CD4-positive, alpha-beta T cell treated with Interleukin-17A for 4 hours (primary cell): ENCODE data around the gene SNX22.

ENCODE experiments used
- DNase-seq: peaks from one replicate; pipeline ENCODE4 v3.0.0-alpha.2; 2020; ENCODE audit warnings: mixed read lengths

SNX22 gene

DNA sequence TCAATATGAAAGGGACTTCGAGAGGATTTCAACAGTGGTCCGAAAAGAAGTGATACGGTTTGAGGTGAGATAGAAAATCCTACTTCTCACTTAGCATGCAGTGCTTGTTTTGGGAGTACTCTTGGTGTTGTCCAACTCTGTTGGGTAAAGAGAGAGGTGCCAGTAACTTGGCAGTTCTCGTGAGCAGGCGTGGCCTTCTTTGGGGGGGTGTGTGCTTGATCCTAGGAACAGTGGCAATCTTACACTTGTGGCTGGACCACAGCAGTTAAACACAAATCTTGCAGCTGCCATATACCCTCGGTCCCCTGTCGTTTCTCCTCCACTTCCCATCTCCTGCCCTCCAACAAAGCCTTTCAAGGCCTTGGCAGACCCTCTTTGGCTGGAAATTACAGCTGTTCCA is 15.2 kb upstream of the SNX22 start:
- no peak for DNase-seq

DNA sequence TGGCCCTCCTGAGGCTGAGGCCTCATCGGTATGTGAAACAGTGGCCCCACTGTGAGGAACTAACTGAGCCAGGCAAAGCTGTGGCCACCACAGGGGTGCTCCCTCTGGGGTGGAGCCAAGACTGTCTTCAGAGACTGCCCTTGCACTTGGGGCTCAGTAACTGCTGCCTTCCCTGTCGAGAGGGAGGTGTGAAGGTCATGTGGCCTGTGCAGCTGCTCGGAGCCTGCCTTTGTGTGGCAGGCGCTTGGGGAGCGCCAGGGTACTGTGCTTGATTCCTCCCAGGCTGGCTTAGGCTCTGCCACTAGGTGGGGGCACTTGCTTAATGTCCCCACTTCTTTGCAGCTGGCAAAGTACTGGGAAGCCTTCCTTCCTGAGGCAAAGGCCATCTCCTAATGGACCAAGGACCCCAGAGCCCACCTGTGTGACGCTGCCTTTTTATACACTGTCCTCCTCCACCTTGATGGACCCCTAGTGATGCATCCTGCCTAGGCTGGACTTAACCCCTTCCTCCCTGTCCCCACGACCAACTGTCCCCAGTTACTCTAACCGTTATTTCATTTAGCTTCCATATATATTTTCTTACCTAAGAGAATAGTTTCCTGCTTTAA is 14.2 kb upstream of the SNX22 start:
- no peak for DNase-seq

DNA sequence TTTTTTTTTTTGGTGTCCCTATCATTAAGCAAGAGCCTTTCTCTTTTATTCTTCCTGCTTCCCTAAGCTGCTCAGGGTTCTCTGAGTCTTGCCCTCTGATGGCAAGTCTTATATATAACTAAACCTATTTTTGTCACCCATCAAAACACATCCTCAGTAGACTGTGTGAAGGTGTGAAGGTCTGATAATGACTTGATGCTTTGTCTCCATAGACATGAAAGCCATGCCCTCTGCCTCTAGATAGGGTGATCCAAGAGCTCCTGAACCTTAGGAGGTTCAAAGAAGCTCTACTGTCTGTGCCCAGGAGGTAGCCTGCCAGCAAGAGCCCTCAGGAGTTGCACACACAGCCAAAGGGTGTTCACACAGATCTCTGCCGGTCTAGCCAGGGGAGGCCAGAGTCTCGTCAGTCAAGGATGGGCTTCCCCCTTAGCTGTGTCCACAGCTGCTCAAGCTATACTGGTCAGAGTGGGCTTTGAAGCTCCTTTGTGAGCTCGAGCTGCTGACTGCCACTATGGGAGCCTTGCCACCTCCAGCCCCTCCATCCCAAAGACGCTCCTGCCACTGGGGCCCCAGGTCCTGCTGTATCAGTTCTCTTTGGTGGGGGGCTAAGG is 13.1 kb upstream of the SNX22 start:
- no peak for DNase-seq

DNA sequence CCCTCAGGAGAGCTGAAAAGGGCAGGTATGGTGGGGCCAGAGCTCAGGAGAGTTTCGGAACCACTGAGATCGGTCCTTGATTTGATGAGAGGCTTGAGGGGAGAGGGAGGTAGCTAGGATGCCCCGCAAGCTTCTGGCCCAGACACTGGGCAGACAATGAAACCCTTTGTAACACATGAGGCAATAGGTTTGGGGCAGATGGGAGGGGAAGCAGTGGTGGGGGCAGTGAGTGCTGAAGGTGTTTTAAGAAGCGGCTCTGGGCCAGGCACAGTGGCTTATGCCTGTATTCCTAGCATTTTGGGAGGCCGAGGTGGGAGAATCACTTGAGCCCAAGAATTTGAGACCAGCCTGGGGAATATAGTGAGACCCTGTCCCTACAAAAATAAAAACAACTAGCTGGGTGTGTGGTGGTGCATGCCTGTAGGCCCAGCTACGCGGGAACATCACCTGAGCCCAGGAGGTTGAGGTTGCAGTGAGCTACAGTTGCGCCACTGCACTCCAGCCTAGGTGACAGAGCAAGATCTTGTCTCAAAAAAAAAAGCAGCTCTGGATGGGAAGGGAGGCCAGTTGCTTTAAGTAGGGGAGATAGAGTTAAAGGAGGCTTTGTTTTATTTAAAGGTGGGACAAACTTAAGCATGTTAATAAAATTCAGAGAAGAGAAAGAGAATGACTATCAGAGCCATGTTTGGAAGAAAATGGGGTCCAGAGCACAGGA is 9.6 kb upstream of the SNX22 start:
- DNase-seq = no peak

DNA sequence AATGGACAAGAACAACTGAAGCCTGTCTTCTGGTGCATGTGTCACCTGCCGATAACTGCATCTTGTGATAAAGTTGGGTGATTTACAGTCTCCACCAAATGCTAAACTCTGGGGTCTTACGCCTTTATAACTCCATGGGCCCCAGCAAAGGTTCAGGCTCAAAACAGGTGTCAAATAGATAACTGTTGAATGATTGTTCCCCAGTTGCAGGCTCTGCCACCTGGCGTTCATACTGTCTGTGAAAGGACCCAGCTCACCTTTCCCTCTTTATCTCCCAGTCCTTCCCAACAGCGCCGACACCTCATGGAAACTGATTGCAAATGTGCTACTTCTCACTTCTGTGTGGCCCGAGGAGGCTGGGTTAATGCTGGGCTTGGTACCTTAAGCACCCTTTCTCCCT is 8.3 kb upstream of the SNX22 start:
- no peak for DNase-seq

DNA sequence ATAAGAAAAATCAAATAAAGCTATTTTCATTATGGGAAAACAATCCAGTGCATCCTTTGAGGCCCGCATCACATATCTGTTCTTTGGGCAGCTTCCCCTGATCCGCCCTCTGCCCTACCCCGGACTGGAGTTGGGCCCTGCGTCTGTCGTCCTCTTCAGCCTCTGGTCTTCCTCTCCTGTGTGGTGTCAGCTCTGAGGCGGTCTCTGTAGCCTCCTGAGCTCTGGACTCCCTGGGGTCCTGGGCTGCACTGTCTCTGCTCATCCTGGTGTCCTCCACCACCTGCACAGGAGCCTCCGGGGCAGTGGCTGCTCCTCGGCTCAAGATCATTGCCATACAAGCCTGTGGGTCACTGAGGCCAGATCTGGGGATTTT is 7.4 kb upstream of the SNX22 start:
- DNase-seq = no peak

DNA sequence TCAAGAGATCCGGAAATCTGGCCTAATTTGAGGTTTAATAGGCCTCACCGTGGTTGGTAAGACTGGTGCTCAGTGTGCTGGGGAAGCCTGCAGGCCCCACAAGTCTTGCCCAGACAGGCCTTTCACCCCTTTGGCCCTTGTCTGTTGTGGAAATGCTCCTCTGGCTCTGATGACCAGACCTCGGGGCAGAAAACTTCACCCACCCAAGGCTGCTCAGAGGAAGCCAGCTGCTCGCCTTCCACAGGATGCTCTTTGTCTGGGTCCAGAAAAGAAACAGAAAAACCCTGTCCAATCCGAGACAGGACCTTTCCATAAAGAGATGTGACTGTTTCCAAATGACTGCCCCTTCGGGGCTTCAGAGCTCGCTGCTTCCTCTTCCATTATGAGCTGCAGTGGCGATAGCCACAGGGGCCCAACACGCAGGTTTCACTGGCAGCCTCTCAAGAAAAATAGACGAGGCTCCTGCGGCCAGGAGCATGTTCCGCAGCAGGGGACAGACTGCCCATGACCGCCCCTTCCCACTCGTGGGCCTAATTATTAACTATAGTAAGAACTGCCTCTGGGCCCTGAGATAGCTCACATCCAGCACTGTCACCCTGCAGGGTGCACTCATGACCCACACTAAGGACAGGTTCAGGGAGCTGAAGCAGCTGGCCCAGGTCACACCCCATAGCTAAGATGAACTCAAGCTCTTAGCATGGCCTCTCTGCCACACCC is 6.8 kb upstream of the SNX22 start:
- no peak for DNase-seq

DNA sequence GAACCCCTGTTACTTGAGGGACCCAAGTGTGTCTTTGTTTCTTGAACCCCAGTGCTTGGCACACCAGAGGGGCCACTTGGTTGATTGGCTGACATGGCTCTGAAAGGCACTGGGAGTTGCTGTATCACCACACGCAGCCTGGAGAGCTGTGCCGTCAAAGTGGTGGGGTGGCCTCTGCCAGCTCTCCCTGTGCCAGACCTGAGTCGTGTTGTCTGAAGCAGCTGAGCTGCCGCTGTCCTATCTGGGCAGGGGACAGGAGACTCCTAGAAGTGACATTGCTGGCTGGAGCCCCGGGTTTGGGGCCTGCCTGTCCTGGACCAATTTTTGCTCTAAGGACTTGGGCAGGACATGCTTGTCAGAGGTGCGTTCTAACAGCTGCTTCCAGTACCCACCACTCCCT is 5.5 kb upstream of the SNX22 start:
- DNase-seq = no peak

DNA sequence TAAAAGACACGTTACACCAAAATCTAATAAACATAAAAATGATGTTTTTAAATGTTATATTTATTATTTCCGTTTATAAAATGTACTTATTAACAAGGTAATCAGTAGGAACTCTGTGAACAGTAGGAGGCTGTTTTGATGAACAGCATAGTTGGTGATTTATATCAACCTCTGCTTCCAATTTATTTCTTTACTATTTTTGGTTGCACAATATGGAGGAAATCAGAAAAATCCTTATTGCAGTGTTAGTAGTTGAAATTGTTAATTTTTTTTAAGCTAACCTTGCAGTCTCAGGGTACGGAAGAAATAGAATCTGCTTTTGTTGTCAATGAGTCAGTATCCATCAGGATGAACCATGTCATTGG is 5.0 kb upstream of the SNX22 start:
- DNase-seq = no peak

DNA sequence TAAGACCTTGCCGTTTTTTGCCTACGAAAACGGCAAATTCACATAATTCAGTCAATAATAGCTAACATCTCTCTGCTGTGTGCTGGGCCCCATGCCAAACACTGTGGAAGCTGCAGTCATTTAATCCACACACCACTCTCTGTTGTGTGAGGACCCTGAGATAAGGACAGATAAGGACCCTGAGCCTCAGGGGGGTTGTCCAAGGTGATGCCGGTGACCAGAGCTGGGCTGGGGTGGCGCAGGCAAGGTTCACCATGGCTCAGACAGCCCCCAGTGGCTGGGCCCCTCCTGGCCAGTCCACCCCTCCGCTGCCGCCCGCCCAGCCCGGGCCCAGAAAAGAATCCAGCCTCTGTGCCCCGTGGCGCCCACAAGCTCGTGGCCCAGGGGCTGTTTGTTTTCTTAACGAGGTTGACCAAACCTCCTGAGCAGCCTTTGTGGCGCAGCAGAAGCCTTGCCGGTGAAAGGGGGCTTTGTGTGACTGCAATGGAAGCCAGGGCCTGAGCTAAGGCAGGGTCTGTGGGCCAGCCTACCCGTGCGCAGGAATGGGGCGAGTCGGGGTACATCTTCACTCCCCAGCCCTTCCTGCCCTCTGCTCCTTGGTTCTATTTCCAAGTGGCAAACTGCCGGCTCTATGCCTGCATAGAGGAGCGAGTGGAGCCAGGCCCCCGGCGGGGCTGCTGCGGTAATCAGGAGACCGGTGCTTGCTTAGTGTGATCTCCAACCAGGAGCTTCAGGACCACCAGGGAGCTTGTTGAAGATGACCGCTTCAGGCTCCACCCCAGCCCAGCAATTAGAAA is 4.4 kb upstream of the SNX22 start:
- DNase-seq = no peak

DNA sequence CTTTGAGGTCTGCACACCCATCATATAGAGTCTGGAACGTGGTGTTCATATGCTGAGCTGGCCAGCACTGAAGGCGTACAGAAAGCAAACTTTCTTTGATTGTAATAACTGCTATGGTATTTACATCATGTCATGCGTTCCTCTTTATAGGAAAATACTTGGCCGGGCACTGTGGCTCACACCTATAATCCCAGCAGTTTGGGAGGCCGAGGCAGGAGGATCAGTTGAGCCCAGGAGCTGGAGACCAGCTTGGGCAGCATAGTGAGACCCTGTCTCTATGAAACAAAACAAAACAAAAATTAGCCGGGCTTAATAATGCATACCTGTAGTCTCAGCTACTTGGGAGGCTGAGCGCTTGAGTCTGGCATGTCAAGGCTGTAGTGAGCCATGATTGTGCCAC is 3.4 kb upstream of the SNX22 start:
- DNase-seq = no peak

DNA sequence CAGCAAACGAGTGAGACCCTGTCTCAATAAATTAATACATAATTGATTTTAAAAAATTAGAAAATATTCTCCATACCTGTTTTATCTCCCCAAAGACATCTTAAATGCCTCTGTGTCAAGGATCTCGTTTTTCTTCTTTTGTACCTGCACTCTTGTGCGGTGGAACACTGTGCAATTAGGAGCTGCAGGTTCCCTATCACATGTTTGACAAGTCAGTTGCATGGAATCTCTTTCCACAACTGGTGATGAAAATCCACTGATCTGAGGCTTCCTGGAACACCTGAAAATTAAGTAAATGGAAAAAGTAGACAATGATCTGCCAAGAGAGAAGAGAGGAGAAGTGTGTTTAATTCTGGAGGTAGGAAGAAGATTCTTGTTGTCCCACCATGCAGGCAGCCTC is 3.0 kb upstream of the SNX22 start:
- DNase-seq = no peak

DNA sequence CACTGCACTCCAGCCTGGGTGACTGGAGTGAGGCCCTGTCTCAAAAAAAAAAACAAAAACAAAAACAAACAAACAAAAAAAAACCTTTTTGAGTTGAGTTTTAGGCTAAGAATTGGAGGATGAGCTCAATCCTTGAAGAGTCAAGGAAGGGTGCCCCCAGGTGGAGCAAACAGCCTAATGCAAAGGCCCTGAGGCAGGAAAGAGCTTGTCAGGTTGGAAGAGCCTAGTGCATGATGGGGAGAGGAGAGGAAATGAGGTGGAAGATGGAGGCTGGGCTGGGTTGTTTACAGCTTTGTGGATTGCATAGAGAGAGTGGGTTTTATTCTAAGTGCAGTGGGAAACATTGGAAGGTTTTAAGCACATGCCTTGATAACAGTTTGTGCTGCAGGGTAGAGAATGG is 2.1 kb upstream of the SNX22 start:
- DNase-seq = peak; percentile 20

DNA sequence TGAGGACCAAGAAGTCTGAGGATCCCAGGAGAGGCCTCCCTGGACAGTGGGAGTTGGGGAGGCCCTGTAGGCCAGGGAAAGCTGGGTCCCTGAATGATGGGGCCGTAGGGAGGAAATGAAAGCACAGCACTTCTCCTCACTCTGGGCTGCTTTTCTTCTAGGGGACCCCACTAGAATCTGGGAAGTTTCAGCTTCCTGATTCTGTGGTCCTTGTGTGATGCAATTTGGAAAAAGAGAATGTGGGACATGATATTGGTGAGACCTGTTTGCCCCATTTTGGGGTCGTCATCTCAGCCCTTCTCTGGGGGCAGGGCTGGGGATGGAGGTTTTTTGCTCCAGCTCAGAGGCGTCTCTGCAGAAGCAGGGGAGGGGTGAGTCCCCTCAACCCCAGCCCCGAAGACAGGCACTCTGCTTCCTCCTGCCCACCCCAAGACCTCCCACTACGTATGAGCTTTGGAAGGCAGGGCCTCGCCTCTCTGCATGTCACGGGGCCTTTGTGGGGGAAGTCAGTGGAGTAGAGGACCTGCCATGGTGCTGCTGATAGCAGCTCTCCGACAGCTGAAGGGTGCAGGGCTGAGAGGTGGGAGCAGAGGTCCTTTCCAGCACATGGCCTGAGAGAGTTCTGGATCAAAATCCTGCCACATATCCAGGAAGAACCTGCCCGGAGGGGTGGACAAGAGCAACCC is 1.5 kb upstream of the SNX22 start:
- no peak for DNase-seq

DNA sequence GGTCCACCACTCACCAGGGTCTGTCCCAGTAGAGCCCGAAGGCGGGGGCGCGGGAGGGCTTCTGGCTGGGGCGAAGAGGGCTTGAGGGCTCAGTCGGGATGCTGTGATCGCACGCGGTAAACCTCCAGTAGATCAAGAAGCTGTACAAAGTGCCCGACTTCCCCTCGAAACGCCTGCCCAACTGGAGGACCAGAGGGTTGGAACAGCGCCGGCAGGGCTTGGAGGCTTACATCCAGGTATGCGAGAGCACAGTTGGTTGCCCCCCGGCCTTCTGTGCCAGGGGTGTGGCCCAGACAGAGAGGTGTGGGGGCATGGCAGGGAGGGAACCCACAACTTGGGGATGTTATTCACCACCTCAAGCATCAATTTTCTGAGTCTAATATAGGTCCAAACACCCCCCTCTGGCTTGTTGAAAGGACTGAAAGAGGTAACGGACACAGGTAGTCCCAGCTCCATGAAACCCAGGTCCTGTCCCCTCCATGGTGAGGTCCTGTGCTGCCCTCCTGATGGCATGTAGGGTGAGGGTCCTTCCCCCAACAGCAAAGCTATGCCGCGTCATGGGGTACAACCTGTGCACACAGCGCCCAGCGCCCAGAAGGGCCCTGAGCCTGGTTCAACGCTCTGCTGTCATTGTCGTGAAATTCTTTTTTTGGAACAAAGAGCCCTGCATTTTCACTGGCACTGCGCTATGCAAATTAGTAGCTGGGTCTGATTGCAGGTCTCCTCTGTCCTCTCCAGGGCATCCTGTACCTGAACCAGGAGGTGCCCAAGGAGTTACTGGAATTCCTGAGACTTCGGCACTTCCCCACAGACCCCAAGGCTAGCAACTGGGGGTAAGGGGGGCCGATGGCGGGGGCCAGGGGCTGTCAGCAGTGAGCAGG is 1.2 kb downstream of the SNX22 start:
- DNase-seq = peak; percentile 18

DNA sequence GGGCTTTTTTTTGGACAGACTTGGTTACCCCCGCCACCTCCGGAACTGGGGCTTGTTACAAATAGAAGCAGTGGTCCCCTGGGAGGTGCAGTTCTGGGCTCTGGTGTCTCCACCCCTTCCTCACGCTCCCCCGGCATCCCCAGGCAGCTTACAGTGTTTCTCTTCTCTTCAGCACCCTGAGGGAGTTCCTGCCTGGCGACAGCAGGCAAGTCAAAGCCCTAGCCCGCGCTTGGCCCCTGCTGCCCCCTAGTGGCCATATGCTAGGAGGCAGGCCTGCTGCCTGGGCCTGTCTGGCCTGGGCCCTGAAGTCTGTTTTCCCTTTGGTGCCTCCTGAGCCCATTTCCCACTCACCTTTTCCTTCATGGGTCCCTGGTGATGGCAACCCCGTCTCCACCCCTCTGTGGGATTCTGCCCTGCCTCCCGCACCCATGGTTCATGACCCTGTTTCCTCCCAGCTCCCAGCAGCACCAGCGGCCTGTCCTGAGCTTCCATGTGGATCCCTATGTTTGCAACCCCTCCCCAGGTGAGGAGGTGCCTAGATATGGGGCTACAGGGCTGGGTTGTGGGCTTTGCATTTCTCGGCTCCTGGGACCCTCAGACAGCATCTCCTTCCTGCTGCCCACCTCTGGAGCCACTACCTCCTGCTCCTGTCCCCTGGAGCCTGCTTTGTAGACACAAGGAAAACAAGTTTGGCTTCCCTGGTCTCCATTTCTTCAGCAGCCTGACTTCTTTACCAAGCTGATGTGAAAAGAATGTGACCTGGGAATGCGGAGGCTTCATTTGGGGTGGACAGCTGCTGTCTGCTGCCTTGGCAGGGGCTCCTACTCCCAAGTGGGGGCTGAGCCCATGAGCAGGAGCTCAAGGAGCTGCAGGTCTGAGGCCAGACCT is 2.2 kb downstream of the SNX22 start:
- peak; percentile 93 for DNase-seq

DNA sequence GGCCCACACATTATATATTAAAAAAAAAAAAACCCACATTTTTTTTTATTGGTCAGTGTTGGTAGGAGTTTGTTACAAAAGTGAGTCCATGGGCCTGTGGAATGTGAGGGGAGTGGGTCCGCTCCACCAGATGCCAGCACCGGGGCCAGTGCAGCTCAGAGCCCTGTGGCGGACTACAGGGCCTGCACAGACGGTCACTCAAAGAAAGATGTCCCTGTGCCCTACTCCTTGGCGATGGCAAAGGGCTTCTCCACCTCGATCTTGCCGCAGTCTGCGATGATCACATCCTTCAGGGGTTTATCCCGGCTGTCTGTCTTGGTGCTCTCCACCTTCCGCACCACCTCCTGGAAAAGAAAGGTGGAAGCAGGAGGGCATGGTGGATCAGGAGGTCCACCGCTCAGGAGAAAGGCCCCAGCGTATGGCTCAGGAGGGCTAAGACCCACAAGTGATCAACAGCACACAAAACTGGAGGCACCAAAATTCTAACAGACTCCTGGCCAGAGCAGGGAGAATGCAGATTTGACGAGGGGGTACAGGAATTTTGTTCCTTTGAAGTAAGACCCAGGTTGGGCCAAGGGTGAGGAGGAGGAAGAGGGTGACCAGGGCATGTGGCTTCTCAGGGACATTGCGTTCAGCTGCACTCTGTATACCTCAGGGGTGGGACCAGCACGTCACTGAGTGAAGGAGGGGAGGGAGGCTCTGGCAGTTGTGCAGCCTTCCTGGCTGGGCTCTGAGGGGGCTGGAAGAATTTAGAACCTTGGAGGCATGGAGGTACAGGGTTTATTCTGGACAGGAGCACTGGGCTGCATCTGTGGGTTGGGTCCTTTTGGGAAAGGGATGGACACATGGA is 4.5 kb downstream of the SNX22 start:
- no peak for DNase-seq

DNA sequence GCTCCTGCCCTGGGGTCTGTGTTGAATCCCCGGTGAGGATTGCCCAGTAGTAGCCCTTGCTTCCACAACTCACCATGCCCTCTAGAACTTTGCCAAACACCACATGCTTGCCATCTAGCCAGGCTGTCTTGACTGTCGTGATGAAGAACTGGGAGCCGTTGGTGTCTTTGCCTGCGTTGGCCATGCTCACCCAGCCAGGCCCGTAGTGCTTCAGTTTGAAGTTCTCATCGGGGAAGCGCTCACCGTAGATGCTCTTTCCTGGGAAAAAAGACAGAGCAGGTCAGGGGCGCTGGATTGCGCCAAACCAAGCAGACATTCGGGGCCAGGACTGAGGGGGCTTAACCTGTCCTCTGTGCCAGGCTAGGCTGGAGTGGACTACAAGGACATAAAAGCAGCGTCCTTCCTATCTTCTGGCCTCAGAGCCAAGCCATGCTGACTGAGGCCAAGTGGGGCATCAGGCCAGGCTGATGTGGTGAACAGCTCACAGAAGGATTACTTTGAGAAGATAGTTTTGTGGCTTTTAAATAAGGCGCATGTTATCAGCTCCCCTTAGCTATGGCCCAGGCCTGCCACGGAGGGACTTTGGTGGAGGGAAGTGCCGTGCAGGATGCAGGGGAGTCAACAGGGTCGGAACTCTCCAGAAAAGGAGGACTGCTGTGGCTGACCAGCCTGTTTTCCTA is 5.3 kb downstream of the SNX22 start:
- DNase-seq = no peak

DNA sequence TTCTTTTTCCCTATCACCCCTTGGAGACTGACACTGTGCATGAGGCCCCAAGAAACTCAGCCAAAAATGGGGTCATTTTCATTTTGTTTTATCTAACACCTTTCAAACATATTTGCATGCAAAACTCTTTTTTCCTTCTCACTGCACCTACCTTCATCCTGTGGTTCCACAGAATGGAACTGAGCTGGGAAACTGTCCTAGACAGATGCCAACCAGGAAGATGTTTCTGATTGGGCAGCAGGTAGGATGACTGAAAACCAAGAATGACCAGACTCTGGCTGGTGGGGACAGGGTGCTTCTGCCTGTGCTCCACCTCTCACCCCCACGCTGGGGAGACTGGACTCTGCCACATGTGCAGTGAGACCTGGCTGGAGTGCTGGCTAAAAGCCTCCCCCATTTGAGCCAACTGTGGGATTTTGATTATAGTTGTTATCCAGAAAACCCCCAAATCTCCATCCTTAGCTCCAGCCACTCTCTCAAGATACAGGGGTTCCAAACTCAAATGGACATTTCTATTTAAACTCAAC is 6.1 kb downstream of the SNX22 start:
- no peak for DNase-seq
